Activated CD4-positive, alpha-beta T cell treated with anti-CD3 and anti-CD28 coated beads for 36 hours (primary cell): ENCODE measurements around the gene RTN4RL1. TPM values are rescaled to one million over a fixed set of nuclear protein-coding genes. Genes with fewer than 3 reads are reported as not detected.

Experiments
- ATAC-seq: fragments of 200-7000 bp; cut with Tn5 transposase; one replicate; pipeline ENCODE4 v1.10.0; 2021; ENCODE audit warnings: mild to moderate bottlenecking, moderate library complexity
- CTCF ChIA-PET: fragments of 350-600 bp; sonication (Branson Sonifier 250); formaldehyde crosslinking; loops from one replicate; lab custom pipeline; 2021; ENCODE audit warnings: antibody characterized with exemption; lab: Charles Lee
- POLR2A ChIA-PET: fragments of 350-600 bp; sonication (Branson Sonifier 250); formaldehyde crosslinking; loops from one replicate; lab custom pipeline; 2021; ENCODE audit warnings: antibody characterized with exemption, inconsistent platforms; lab: Charles Lee
- DNase-seq: peaks from one replicate; pipeline ENCODE4 v3.0.0-alpha.2; 2020
- H3K27ac Mint-ChIP-seq: one replicate; pipeline ENCODE4 v1.8.0; 2021; ENCODE audit warnings: mixed read lengths
- H3K27me3 Mint-ChIP-seq: one replicate; pipeline ENCODE4 v1.8.0; 2021; ENCODE audit warnings: mixed read lengths
- H3K36me3 Mint-ChIP-seq: one replicate; pipeline ENCODE4 v1.8.0; 2021; ENCODE audit warnings: low read depth, mixed read lengths
- H3K4me1 Mint-ChIP-seq: one replicate; pipeline ENCODE4 v1.8.0; 2021; ENCODE audit warnings: mixed read lengths
- H3K4me3 Mint-ChIP-seq: one replicate; pipeline ENCODE4 v1.8.0; 2021; ENCODE audit warnings: mild to moderate bottlenecking, moderate library complexity, mixed read lengths
- H3K9me3 Mint-ChIP-seq: one replicate; pipeline ENCODE4 v1.8.0; 2021; ENCODE audit warnings: low read depth, mixed read lengths
- intact Hi-C, 2 experiments: fragments of 100-400 bp; cut with DNase I in 1 of 2; cut with micrococcal nuclease in 1 of 2; formaldehyde crosslinking; loops; one replicate each; pipeline versions ENCODE4 v1.14.2 to v1.15.1; 2022 to 2024; cut with DNase I, micrococcal nuclease
- total RNA-seq, 2 experiments: library from RNA; stranded (reverse); gene quantifications; one replicate each; pipeline ENCODE4 v1.2.3, GENCODE V29; 2021

RTN4RL1 gene
- total RNA-seq, 2 experiments from 2014 or later = 0.11 to 0.18 TPM

DNA sequence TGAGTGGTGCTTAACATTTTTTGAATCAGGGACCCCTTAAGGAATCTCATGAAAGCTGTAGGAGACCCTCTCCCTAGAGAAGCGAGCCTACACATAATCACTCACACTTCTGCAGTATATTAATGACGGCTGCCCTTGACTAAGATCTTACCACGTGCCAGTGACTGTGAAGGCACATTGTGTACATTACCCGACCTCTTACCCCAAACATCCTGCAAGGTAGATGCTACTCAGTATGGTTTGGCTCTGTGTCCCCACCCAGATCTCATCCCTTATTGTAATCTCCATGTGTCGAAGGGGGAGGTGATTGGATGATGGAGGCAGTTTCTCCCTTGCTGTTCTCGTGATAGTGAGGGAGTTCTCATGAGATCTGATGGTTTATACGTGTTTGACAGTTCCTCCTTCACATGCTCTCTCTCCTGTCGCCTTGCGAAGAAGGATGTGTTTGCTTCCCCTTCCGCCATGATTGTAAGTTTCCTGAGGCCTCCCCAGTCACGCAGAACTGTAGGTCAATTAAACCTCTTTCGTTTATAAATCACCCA lies 54.2 kb downstream of the RTN4RL1 start:
- intact Hi-C loops = no loop called here
- no peak for ATAC-seq
- ChIA-PET POLR2A (no interaction called here), CTCF (no interaction called here)
- Mint-ChIP-seq H3K27ac (no peak overlapping the region), H3K36me3 (no peaks in the 10 kb centered on the region), H3K27me3 (peaks cover 21% of the 10 kb centered on the region), H3K4me3 (no peak overlapping the region), H3K4me1 (peaks cover 13% of the 10 kb centered on the region), H3K9me3 (no peaks in the 10 kb centered on the region)
- no peak for DNase-seq

DNA sequence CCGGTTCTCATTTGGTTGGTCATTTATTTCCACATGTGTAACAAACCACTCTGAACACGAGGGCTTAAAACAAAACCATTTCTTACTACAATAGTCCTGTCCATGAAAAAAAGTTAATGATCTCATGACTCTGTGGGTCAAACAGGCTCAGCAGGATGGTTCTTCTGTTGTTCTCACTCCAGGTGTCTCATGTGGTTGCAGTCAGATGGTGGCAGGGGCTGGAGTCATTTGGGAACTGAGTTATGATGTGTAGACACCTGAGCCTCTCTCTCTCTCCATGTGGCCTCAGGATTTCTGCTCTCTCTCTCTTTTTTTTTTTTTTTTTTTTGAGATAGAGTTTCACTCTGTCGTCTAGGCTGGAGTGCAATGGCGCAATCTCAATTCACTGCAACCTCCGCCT lies 55.4 kb downstream of the RTN4RL1 start:
- POLR2A ChIA-PET = no interaction called here

DNA sequence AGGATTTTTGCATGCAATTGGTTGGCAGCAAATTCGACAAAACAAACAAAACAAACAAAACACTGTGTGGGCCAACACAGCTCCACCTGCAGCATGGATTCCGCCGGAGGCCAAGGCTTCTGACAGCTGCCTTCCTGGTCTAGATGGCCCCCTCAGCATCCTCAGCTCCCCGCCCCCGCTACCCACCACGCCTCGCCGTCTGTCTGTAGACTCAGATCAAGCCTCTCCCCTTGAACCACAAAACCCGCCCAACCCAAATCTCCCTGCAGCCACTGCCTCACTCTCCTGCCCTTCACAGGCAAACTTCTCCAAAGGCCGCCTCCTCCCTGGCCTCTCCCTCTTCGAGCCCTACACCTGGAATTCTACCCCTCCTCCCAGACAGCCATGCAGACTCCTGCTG lies 57.9 kb downstream of the RTN4RL1 start:
- POLR2A ChIA-PET = no interaction called here
- no peak for ATAC-seq
- H3K27ac Mint-ChIP-seq = no peak overlapping the region

More for the DNA sequence above, 55.4 kb downstream of the RTN4RL1 start:
- Mint-ChIP-seq H3K27me3 (peaks cover 21% of the 10 kb centered on the region), H3K27ac (no peak overlapping the region), H3K4me3 (no peak overlapping the region), H3K36me3 (no peaks in the 10 kb centered on the region), H3K4me1 (peaks cover 10% of the 10 kb centered on the region), H3K9me3 (no peaks in the 10 kb centered on the region)
- CTCF ChIA-PET = no interaction called here
- intact Hi-C loops = no loop called here
- no peak for DNase-seq
- no peak for ATAC-seq

GRCh38 chr17:1966274-1967086 lies 58.7 kb downstream of the RTN4RL1 start:
- H3K4me1 Mint-ChIP-seq = peaks cover 4% of the 10 kb centered on the region
- POLR2A ChIA-PET = no interaction called here
- intact Hi-C loops = no loop called here
- CTCF ChIA-PET = no interaction called here
- no peak for DNase-seq
- no peaks in the 10 kb centered on the region for H3K36me3 Mint-ChIP-seq
- no peak overlapping the region for H3K27ac Mint-ChIP-seq
- ATAC-seq = no peak
- H3K27me3 Mint-ChIP-seq = peaks cover 15% of the 10 kb centered on the region
- no peaks in the 10 kb centered on the region for H3K9me3 Mint-ChIP-seq
- no peak overlapping the region for H3K4me3 Mint-ChIP-seq

More for the DNA sequence above, 57.9 kb downstream of the RTN4RL1 start:
- peaks cover 15% of the 10 kb centered on the region for H3K27me3 Mint-ChIP-seq
- H3K4me1 Mint-ChIP-seq = peaks cover 4% of the 10 kb centered on the region
- no peaks in the 10 kb centered on the region for H3K36me3 Mint-ChIP-seq
- no peaks in the 10 kb centered on the region for H3K9me3 Mint-ChIP-seq
- DNase-seq = peak; percentile 38
- intact Hi-C loops = no loop called here
- CTCF ChIA-PET = interaction anchor here (0.6 to 0.7 kb wide), 2 partner anchors 23 to 858 kb away, joined by 3 read pairs; no protein-coding TSS in a partner anchor
- H3K4me3 Mint-ChIP-seq = no peak overlapping the region

DNA sequence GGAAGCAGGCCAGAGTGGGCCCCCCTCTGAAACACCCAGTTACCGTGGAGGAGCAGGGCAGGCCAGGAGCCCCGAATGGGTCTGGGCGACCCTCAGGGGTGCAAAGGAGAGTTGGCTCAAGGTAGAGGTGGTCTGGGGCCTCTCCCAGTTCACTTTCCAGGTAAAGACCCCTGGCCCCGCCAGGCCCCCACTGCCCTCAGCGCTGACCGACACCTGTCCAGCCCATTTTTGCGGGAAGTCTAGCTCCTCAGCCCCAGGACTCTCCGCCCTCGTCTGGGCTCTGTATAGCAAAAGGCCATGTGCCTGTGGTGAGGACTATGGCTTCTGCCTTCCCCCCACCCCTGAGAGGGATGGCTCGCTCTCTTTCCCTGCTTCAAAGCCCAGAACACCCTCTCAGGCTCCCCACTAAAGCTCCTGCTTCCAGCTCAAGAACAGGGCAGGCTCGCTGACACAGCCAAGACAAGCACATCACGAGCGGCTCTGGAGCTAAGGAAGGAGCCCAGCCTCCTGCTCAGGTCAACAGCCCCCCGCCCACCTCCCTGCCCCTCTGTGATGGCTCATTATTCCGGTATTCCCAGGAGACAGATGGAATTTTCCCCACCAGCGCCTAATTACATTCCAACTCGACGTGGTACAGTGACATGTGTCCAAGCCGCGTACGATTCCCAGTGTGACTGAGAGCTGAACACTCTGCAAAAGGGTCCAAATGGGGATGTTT lies 59.4 kb downstream of the RTN4RL1 start:
- CTCF ChIA-PET = no interaction called here
- no peaks in the 10 kb centered on the region for H3K36me3 Mint-ChIP-seq
- peaks cover 9% of the 10 kb centered on the region for H3K27me3 Mint-ChIP-seq
- H3K4me3 Mint-ChIP-seq = no peak overlapping the region
- no peaks in the 10 kb centered on the region for H3K9me3 Mint-ChIP-seq
- intact Hi-C loops = no loop called here
- no peak for ATAC-seq
- POLR2A ChIA-PET = no interaction called here
- peaks cover 4% of the 10 kb centered on the region for H3K4me1 Mint-ChIP-seq
- H3K27ac Mint-ChIP-seq = no peak overlapping the region
- DNase-seq = no peak

DNA sequence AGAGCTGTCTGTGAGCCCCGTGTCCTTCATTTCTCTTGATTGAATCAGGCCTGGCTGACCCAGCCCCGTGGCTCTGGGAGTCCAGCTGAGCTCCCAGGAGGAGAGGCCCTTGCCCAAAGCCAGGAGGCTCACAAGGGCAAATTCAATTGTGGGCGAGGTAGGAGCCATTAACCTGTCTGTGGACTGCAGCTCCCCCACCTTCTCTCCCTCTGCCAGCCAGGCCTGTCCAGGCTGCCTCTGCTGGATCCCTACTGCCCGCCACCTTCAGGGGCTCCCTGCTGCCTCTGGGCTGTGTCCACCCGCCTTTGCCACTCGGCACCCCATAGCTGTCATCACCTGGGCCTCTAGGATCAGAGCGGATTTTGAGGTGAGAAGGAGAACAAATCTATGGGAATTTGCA lies 61.9 kb downstream of the RTN4RL1 start:
- H3K36me3 Mint-ChIP-seq = no peaks in the 10 kb centered on the region
- peaks cover 5% of the 10 kb centered on the region for H3K27me3 Mint-ChIP-seq
- H3K4me3 Mint-ChIP-seq = no peak overlapping the region
- H3K9me3 Mint-ChIP-seq = no peaks in the 10 kb centered on the region
- ChIA-PET POLR2A (no interaction called here), CTCF (no interaction called here)
- H3K27ac Mint-ChIP-seq = no peak overlapping the region
- no peak for DNase-seq
- ATAC-seq = no peak
- intact Hi-C loops = no loop called here
- H3K4me1 Mint-ChIP-seq = peaks cover 4% of the 10 kb centered on the region

- Mint-ChIP-seq H3K4me3 (no peak overlapping the region), H3K9me3 (no peaks in the 10 kb centered on the region), H3K27ac (no peak overlapping the region), H3K4me1 (no peaks in the 10 kb centered on the region), H3K36me3 (no peaks in the 10 kb centered on the region), H3K27me3 (no peaks in the 10 kb centered on the region)
- ATAC-seq (no peak), DNase-seq (no peak)
- ChIA-PET CTCF (no interaction called here), POLR2A (no interaction called here)
- intact Hi-C loops = no loop called here
Observed at GRCh38 chr17:1961189-1961588, 63.9 kb downstream of the RTN4RL1 start.

GRCh38 chr17:1960545-1960912 lies 64.6 kb downstream of the RTN4RL1 start:
- H3K27me3 Mint-ChIP-seq = no peaks in the 10 kb centered on the region
- DNase-seq (no peak), ATAC-seq (no peak)
- H3K36me3 Mint-ChIP-seq = no peaks in the 10 kb centered on the region
- no peak overlapping the region for H3K4me3 Mint-ChIP-seq
- CTCF ChIA-PET = no interaction called here
- no peaks in the 10 kb centered on the region for H3K4me1 Mint-ChIP-seq
- H3K27ac Mint-ChIP-seq = no peak overlapping the region
- POLR2A ChIA-PET = no interaction called here
- intact Hi-C loops = no loop called here
- H3K9me3 Mint-ChIP-seq = no peaks in the 10 kb centered on the region

- Mint-ChIP-seq H3K36me3 (no peaks in the 10 kb centered on the region), H3K27ac (no peak overlapping the region), H3K4me3 (no peak overlapping the region), H3K4me1 (no peaks in the 10 kb centered on the region), H3K27me3 (no peaks in the 10 kb centered on the region), H3K9me3 (no peaks in the 10 kb centered on the region)
- ChIA-PET POLR2A (no interaction called here), CTCF (no interaction called here)
- DNase-seq (no peak), ATAC-seq (no peak)
- intact Hi-C loops = no loop called here
Observed at GRCh38 chr17:1959871-1960544, 65.1 kb downstream of the RTN4RL1 start.

DNA sequence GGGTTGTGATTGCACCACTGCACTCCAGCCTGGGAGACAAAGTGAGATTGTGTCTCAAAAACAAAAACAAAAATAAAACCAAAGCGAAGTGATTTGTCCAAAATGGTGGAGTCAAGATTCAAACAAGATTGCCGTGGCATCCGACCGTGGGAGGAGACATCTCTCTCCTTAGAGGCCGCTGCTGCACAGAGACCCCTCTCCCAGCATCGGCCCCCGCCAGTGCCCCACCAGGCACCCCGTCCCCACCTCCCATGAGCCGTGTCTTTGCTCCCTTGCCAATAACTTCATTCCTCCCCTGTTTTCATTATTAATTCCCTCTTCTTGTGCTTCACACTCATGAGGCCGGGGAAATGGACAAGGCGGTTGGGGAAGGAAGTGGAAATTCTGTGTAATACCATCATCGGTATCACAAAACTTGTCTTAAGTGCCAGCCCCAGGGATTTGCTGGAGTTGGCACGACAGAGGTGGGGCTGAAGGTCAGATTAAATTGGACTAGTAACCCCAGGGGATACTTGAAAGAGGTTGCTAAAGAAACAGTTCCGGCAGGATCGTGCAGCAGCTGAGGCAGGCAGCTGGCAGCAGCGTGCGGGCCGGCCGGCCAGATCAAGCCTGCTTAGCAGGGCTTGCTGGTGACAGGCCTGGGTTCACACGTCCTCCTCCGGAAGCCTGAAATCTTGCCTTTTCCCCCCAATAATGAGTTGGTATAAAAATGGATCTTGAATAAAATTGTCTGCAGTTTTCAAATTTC lies 66.8 kb downstream of the RTN4RL1 start:
- no peaks in the 10 kb centered on the region for H3K27me3 Mint-ChIP-seq
- POLR2A ChIA-PET = interaction anchor here (0.6 kb wide), 1 partner anchor 472 kb away, joined by 4 read pairs; no protein-coding TSS in a partner anchor
- no peaks in the 10 kb centered on the region for H3K4me1 Mint-ChIP-seq
- no peaks in the 10 kb centered on the region for H3K36me3 Mint-ChIP-seq
- H3K4me3 Mint-ChIP-seq = no peak overlapping the region
- DNase-seq (no peak), ATAC-seq (no peak)
- intact Hi-C loops = no loop called here
- H3K9me3 Mint-ChIP-seq = no peaks in the 10 kb centered on the region
- no peak overlapping the region for H3K27ac Mint-ChIP-seq
- CTCF ChIA-PET = no interaction called here

DNA sequence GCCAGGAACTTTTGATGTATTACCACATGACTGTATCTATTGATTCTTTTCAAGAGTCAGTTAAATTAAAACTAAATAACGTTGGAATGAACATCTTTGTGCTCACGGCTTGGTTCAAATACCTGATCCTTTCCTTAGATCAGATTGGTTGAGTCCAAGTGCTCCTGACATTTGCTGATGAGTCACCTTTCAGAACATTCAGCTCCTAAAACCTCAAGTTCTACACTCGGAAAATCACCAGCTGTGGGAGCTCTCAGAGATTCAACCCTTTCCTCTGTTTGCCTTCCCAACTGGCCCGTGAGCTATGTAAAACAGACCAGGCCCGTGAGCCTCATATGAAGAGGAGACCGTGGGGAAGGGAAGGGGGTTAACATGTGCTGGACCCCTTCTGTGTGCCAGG lies 68.1 kb downstream of the RTN4RL1 start:
- ATAC-seq (no peak), DNase-seq (no peak)
- ChIA-PET CTCF (interaction anchor here (0.8 to 0.9 kb wide), 2 partner anchors 82 to 255 kb away, joined by 3 to 4 read pairs; no protein-coding TSS in a partner anchor), POLR2A (interaction anchor here (0.7 kb wide), 1 partner anchor 44 kb away, joined by 8 read pairs; no protein-coding TSS in a partner anchor)
- no peaks in the 10 kb centered on the region for H3K4me1 Mint-ChIP-seq
- intact Hi-C loops = no loop called here
- no peaks in the 10 kb centered on the region for H3K36me3 Mint-ChIP-seq
- H3K27ac Mint-ChIP-seq = no peak overlapping the region
- H3K9me3 Mint-ChIP-seq = no peaks in the 10 kb centered on the region
- H3K27me3 Mint-ChIP-seq = no peaks in the 10 kb centered on the region
- H3K4me3 Mint-ChIP-seq = no peak overlapping the region
